HepG2 (cell line): ENCODE results near the gene LUZP2. TPM values are rescaled to one million over a fixed set of nuclear protein-coding genes. Genes with fewer than 3 reads are reported as not detected.

Experiments
- ATAC-seq: fragments of 200-7000 bp; cut with Tn5 transposase; 3 replicates; pipeline ENCODE4 v1.9.1; 2020; ENCODE audit warnings: mild to moderate bottlenecking, moderate library complexity
- BruUV-seq: library from RNA; stranded (reverse); fragments of 400-500 nt; replicated peaks from 2 replicates; lab custom pipeline; 2021; lab: Mats Ljungman, UMichigan
- CTCF ChIA-PET: fragments of 300-600 bp; formaldehyde crosslinking; extraction: SDS; loops from one replicate; lab custom pipeline; 2021; ENCODE audit warnings: low total read pairs, inconsistent platforms, low intra/inter-chr PET ratio; lab: Yijun Ruan, JAX
- POLR2A ChIA-PET: fragments of 350-600 bp; sonication (Branson Sonifier 250); formaldehyde crosslinking; loops from one replicate; lab custom pipeline; 2020; ENCODE audit warnings: antibody characterized with exemption, inconsistent platforms; lab: Yijun Ruan, JAX
- DNase-seq: peaks from one replicate; pipeline ENCODE4 v3.0.0-alpha.2; 2015; ENCODE audit warnings: low spot score
- FAIRE-seq: peaks from 3 replicates; lab custom pipeline; 2011; peaks lifted over from hg19 to GRCh38; lab: Jason Lieb, UNC
- H2AFZ ChIP-seq: one replicate; pipeline ENCODE4 v1.6.1; 2011; ENCODE audit warnings: low read length, inconsistent platforms
- H3K27ac ChIP-seq: fragments of 300-600 bp; 3 replicates; pipeline ENCODE4 v1.8.0; 2011; ENCODE audit warnings: mixed run types, mild to moderate bottlenecking, mixed read lengths, low read length, inconsistent platforms; ENCODE audit not compliant: insufficient read depth; ENCODE audit errors: extremely low read length
- H3K27me3 ChIP-seq, 2 experiments: fragments of 200-600 bp in 1 of 2; 2 replicates in 1 of 2; 3 replicates in 1 of 2; pipeline versions ENCODE4 v1.6.0 to v1.8.0; 2011; ENCODE audit warnings: low read length in 2 of 2, mild to moderate bottlenecking in 2 of 2, moderate library complexity in 2 of 2, inconsistent platforms in 1 of 2; ENCODE audit not compliant: insufficient read depth in 2 of 2, control insufficient read depth in 1 of 2
- H3K36me3 ChIP-seq, 2 experiments: fragments of 200-600 bp in 1 of 2; replicated peaks in 1 of 2; 2 replicates in 1 of 2; 3 replicates in 1 of 2; pipeline versions ENCODE4 v1.5.1 to v1.8.0; 2011; ENCODE audit warnings: low read length in 2 of 2, inconsistent platforms in 1 of 2; ENCODE audit not compliant: insufficient read depth in 2 of 2, control insufficient read depth in 1 of 2
- H3K4me1 ChIP-seq: 2 replicates; pipeline ENCODE4 v1.5.1; 2012; ENCODE audit warnings: low read length, inconsistent platforms; ENCODE audit not compliant: insufficient read depth
- H3K4me2 ChIP-seq: 2 replicates; pipeline ENCODE4 v1.6.0; 2011; ENCODE audit warnings: low read depth, low read length, inconsistent platforms
- H3K4me3 ChIP-seq, 3 experiments: fragments of 200-600 bp in 1 of 3; sonication (generic), shearing (Covaris generic) in 1 of 3; replicated peaks in 1 of 3; 2 replicates each; pipeline ENCODE4 v1.5.1; 2011 to 2016; ENCODE audit warnings: low read length in 3 of 3, inconsistent platforms in 2 of 3, low read depth in 2 of 3, mild to moderate bottlenecking in 2 of 3, control low read depth in 1 of 3, mixed read lengths in 1 of 3; ENCODE audit not compliant: insufficient read depth in 1 of 3
- H3K79me2 ChIP-seq: one replicate; pipeline ENCODE4 v1.6.1; 2011; ENCODE audit warnings: low read length, inconsistent platforms; ENCODE audit not compliant: insufficient read depth
- H3K9ac ChIP-seq: 2 replicates; pipeline ENCODE4 v1.6.0; 2011; ENCODE audit warnings: mild to moderate bottlenecking, low read depth, low read length, inconsistent platforms; ENCODE audit not compliant: insufficient read depth
- H3K9me3 ChIP-seq: 2 replicates; pipeline ENCODE4 v1.5.1; 2012; ENCODE audit warnings: mild to moderate bottlenecking, low read length
- H4K20me1 ChIP-seq: 2 replicates; pipeline ENCODE4 v1.6.0; 2011; ENCODE audit warnings: inconsistent platforms, mild to moderate bottlenecking, low read length, moderate library complexity; ENCODE audit not compliant: insufficient read depth
- CHD2 ChIP-seq: IDR thresholded peaks from 2 replicates; pipeline ENCODE4 v1.6.1; 2011; ENCODE audit warnings: low read depth, low read length, improper control_type of control experiment
- HDAC2 ChIP-seq: sonication (generic); formaldehyde crosslinking; IDR thresholded peaks from 2 replicates; pipeline ENCODE4 v1.4.0; 2020; ENCODE audit warnings: missing genetic modification reagents
- KLF11 ChIP-seq: IDR thresholded peaks from 2 replicates; pipeline ENCODE4 v1.6.1; 2016; ENCODE audit warnings: missing compliant biosample characterization
- MIXL1 ChIP-seq: IDR thresholded peaks from 2 replicates; pipeline ENCODE4 v1.6.1; 2016
- NRL ChIP-seq: sonication (generic); formaldehyde crosslinking; IDR thresholded peaks from 2 replicates; pipeline ENCODE4 v1.5.0; 2020; ENCODE audit warnings: missing genetic modification reagents, mild to moderate bottlenecking, moderate library complexity, borderline replicate concordance
- POLR2A ChIP-seq, 2 experiments: IDR thresholded peaks; 2 replicates each; pipeline ENCODE4 v1.6.1; 2011; ENCODE audit warnings: low read depth in 2 of 2, low read length in 2 of 2, mild to moderate bottlenecking in 1 of 2, moderate library complexity in 1 of 2; ENCODE audit not compliant: insufficient read depth in 1 of 2
- ZBTB8A ChIP-seq: sonication (generic); formaldehyde crosslinking; IDR thresholded peaks from 2 replicates; pipeline ENCODE4 v1.4.0; 2020; ENCODE audit warnings: mild to moderate bottlenecking, low read depth, missing genetic modification reagents, borderline replicate concordance
- ZEB1 ChIP-seq: IDR thresholded peaks from 2 replicates; pipeline ENCODE4 v1.6.1; 2012; ENCODE audit warnings: mild to moderate bottlenecking, low read depth, inconsistent platforms; ENCODE audit not compliant: insufficient replicate concordance
- ZNF230 ChIP-seq: sonication (generic); formaldehyde crosslinking; IDR thresholded peaks from 2 replicates; pipeline ENCODE4 v1.4.0; 2020; ENCODE audit warnings: mild to moderate bottlenecking, missing genetic modification reagents
- ZNF292 ChIP-seq: sonication (generic); formaldehyde crosslinking; IDR thresholded peaks from 2 replicates; pipeline ENCODE4 v1.8.1; 2022; ENCODE audit warnings: mild to moderate bottlenecking, low read depth, missing genetic modification reagents, borderline replicate concordance
- ZNF768 ChIP-seq: sonication (generic); formaldehyde crosslinking; IDR thresholded peaks from 2 replicates; pipeline ENCODE4 v1.4.0; 2020; ENCODE audit warnings: missing genetic modification reagents
- in situ Hi-C: cut with HindIII; loops from 2 replicates; pipeline ENCODE4 v1.10.0; 2017; ENCODE audit warnings: low pct_unique_long_range_greater_than_20kb; ENCODE audit not compliant: extremely low pct_ligation_motif_present
- intact Hi-C: fragments of 100-400 bp; cut with micrococcal nuclease; formaldehyde crosslinking; loops from one replicate; pipeline ENCODE4 v1.10.0; 2022; ENCODE audit not compliant: unreplicated experiment
- polyA plus RNA-seq, 8 experiments: library from polyadenylated mRNA; depleted of rRNA in 3 of 8; stranded (reverse) in 7 of 8; unstranded in 1 of 8; fragments of >200 nt; fragmentation: Illumina TruSeq in 4 of 8; extraction: Trizol in 4 of 8; gene quantifications; 2 replicates each; pipeline versions ENCODE4 v1.2.1 to v1.2.3, GENCODE V29; 2011 to 2016; ENCODE audit warnings: low read depth in 4 of 8, missing spikeins in 1 of 8, mixed read lengths in 1 of 8; ENCODE audit not compliant: insufficient read depth in 1 of 8
- total RNA-seq, 5 experiments: library from RNA; depleted of rRNA; stranded (reverse); fragments of >200 nt; fragmentation: Illumina TruSeq; extraction: Trizol; gene quantifications; 2 replicates each; pipeline ENCODE4 v1.2.3, GENCODE V29; 2016; ENCODE audit warnings: low read depth in 1 of 5
- TF ChIP-seq, protein P1 (sequence below): sonication (generic); formaldehyde crosslinking; IDR thresholded peaks from 2 replicates; pipeline ENCODE4 v1.4.0; 2020; ENCODE audit warnings: missing genetic modification reagents, borderline replicate concordance
- TF ChIP-seq, protein P2 (sequence below): sonication (generic); formaldehyde crosslinking; IDR thresholded peaks from 2 replicates; pipeline ENCODE4 v1.9.0; 2021; ENCODE audit warnings: missing genetic modification reagents, mild to moderate bottlenecking, borderline replicate concordance
- TF ChIP-seq, protein P3 (sequence below): sonication (generic); formaldehyde crosslinking; IDR thresholded peaks from 2 replicates; pipeline ENCODE4 v1.5.1; 2020; ENCODE audit warnings: missing genetic modification reagents, mild to moderate bottlenecking, borderline replicate concordance

LUZP2 gene
- total and polyA plus RNA-seq, 2 of the 13 experiments (the other 11 are each of a cell fraction or from before 2014, with no cell fraction given): not detected

- TF ChIP-seq, protein P1, sequence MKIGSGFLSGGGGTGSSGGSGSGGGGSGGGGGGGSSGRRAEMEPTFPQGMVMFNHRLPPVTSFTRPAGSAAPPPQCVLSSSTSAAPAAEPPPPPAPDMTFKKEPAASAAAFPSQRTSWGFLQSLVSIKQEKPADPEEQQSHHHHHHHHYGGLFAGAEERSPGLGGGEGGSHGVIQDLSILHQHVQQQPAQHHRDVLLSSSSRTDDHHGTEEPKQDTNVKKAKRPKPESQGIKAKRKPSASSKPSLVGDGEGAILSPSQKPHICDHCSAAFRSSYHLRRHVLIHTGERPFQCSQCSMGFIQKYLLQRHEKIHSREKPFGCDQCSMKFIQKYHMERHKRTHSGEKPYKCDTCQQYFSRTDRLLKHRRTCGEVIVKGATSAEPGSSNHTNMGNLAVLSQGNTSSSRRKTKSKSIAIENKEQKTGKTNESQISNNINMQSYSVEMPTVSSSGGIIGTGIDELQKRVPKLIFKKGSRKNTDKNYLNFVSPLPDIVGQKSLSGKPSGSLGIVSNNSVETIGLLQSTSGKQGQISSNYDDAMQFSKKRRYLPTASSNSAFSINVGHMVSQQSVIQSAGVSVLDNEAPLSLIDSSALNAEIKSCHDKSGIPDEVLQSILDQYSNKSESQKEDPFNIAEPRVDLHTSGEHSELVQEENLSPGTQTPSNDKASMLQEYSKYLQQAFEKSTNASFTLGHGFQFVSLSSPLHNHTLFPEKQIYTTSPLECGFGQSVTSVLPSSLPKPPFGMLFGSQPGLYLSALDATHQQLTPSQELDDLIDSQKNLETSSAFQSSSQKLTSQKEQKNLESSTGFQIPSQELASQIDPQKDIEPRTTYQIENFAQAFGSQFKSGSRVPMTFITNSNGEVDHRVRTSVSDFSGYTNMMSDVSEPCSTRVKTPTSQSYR (CRISPR knock-in tag): no peak
Observed at GRCh38 chr11:24560324-24560723, 63.5 kb downstream of the LUZP2 start (continued).

- TF ChIP-seq MIXL1 (CRISPR knock-in tag): no peak
- TF ChIP-seq ZNF292: no peak
- TF ChIP-seq ZEB1: no peak
- no peak for TF ChIP-seq KLF11 (CRISPR knock-in tag)
- no peak for TF ChIP-seq ZBTB8A
- no peak for TF ChIP-seq ZNF230 (CRISPR knock-in tag)
- TF ChIP-seq, protein P2, sequence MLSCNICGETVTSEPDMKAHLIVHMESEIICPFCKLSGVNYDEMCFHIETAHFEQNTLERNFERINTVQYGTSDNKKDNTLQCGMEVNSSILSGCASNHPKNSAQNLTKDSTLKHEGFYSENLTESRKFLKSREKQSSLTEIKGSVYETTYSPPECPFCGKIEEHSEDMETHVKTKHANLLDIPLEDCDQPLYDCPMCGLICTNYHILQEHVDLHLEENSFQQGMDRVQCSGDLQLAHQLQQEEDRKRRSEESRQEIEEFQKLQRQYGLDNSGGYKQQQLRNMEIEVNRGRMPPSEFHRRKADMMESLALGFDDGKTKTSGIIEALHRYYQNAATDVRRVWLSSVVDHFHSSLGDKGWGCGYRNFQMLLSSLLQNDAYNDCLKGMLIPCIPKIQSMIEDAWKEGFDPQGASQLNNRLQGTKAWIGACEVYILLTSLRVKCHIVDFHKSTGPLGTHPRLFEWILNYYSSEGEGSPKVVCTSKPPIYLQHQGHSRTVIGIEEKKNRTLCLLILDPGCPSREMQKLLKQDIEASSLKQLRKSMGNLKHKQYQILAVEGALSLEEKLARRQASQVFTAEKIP: no peak
- no peak for TF ChIP-seq POLR2A (IDR thresholded peaks at IDR 0.05; ENCODE audit: insufficient read depth in 1 of 2, low read depth in 2 of 2, low read length in 2 of 2)
- TF ChIP-seq, protein P3, sequence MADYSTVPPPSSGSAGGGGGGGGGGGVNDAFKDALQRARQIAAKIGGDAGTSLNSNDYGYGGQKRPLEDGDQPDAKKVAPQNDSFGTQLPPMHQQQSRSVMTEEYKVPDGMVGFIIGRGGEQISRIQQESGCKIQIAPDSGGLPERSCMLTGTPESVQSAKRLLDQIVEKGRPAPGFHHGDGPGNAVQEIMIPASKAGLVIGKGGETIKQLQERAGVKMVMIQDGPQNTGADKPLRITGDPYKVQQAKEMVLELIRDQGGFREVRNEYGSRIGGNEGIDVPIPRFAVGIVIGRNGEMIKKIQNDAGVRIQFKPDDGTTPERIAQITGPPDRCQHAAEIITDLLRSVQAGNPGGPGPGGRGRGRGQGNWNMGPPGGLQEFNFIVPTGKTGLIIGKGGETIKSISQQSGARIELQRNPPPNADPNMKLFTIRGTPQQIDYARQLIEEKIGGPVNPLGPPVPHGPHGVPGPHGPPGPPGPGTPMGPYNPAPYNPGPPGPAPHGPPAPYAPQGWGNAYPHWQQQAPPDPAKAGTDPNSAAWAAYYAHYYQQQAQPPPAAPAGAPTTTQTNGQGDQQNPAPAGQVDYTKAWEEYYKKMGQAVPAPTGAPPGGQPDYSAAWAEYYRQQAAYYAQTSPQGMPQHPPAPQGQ (CRISPR knock-in tag): no peak
- TF ChIP-seq CHD2: no peak
- no peak for TF ChIP-seq NRL (CRISPR knock-in tag)
- TF ChIP-seq ZNF768 (CRISPR knock-in tag): no peak
- TF ChIP-seq HDAC2: no peak
- no peak overlapping the region for H3K4me2 ChIP-seq
- in situ Hi-C loops: no loop called here
Observed at GRCh38 chr11:24567380-24567779, 70.5 kb downstream of the LUZP2 start.

More at GRCh38 chr11:24567380-24567779, 70.5 kb downstream of the LUZP2 start:
- Histone ChIP-seq H4K20me1 (no peaks in the 10 kb centered on the region), H3K27me3 (no peaks in the 10 kb centered on the region), H3K4me1 (no peaks in the 10 kb centered on the region), H3K36me3 (no peaks in the 10 kb centered on the region), H3K9ac (no peak overlapping the region), H3K79me2 (no peaks in the 10 kb centered on the region), H2AFZ (no peak overlapping the region), H3K27ac (no peak overlapping the region), H3K4me3 (no peak overlapping the region), H3K9me3 (no peaks in the 10 kb centered on the region)
- intact Hi-C loops: no loop called here
- ChIA-PET POLR2A (no interaction called here), CTCF (no interaction called here)
- BruUV-seq: no TSS peak
- no peak for ATAC-seq
- DNase-seq: no peak
- FAIRE-seq: no peak
